ENCODE measurements around the gene GPR78. TPM values are rescaled to one million over a fixed set of nuclear protein-coding genes. Genes with fewer than 3 reads are reported as not detected.
"Not testable (repeated sequence)": the region's sequence is repeated elsewhere in the genome, so short reads cannot be mapped to it uniquely, and the experiment has no call there.

GPR78 gene
- total RNA-seq, 1 donor from 2014 or later = not detected

- no peak for ATAC-seq (ENCODE audit: poor library complexity)
Measured at GRCh38 chr4:8558080-8558960, 21.9 kb upstream of the GPR78 start.

GRCh38 chr4:8559011-8559410 is 21.2 kb upstream of the GPR78 start:
- DNase-seq (no peak), ATAC-seq (ENCODE audit: poor library complexity) (no peak)
- intact Hi-C loops (cut with DNase I) = no loop called here

More at GRCh38 chr4:8558080-8558960, 21.9 kb upstream of the GPR78 start:
- intact Hi-C loops (cut with DNase I) = no loop called here
- no peak for DNase-seq

- DNase-seq = no peak
- intact Hi-C loops (cut with DNase I) = no loop called here
- no peak for ATAC-seq (ENCODE audit: poor library complexity)
Measured at GRCh38 chr4:8559524-8560264, 20.5 kb upstream of the GPR78 start.

GRCh38 chr4:8560265-8561047 is 19.7 kb upstream of the GPR78 start:
- intact Hi-C loops (cut with DNase I) = no loop called here
- DNase-seq (no peak), ATAC-seq (ENCODE audit: poor library complexity) (no peak)

GRCh38 chr4:8564595-8564994 is 15.6 kb upstream of the GPR78 start:
- DNase-seq = no peak
- ATAC-seq (ENCODE audit: poor library complexity) = no peak
- intact Hi-C loops (cut with DNase I) = no loop called here

GRCh38 chr4:8568068-8568668 is 12.0 kb upstream of the GPR78 start:
- ATAC-seq (ENCODE audit: poor library complexity) (no peak), DNase-seq (no peak)
- intact Hi-C loops (cut with DNase I) = no loop called here

- no peak for DNase-seq
- intact Hi-C loops (cut with DNase I) = no loop called here
- no peak for ATAC-seq (ENCODE audit: poor library complexity)
Measured at GRCh38 chr4:8570201-8570600, 10.0 kb upstream of the GPR78 start.

GRCh38 chr4:8571702-8572685 is 8.2 kb upstream of the GPR78 start:
- DNase-seq = no peak
- no peak for ATAC-seq (ENCODE audit: poor library complexity)
- intact Hi-C loops (cut with DNase I) = no loop called here

- ATAC-seq (ENCODE audit: poor library complexity) (no peak), DNase-seq (no peak)
- intact Hi-C loops (cut with DNase I) = no loop called here
Measured at GRCh38 chr4:8573266-8573665, 6.9 kb upstream of the GPR78 start.

GRCh38 chr4:8574796-8575370 is 5.3 kb upstream of the GPR78 start:
- intact Hi-C loops (cut with DNase I) = no loop called here
- ATAC-seq (ENCODE audit: poor library complexity) = no peak

GRCh38 chr4:8575457-8575856 is 4.7 kb upstream of the GPR78 start:
- intact Hi-C loops (cut with DNase I) = no loop called here
- DNase-seq (no peak), ATAC-seq (ENCODE audit: poor library complexity) (no peak)

More at GRCh38 chr4:8574796-8575370, 5.3 kb upstream of the GPR78 start:
- DNase-seq = no peak

GRCh38 chr4:8576591-8576990 is 3.6 kb upstream of the GPR78 start:
- intact Hi-C loops (cut with DNase I); DNase-seq; ATAC-seq (ENCODE audit: poor library complexity): not testable (repeated sequence)

- DNase-seq = no peak
- ATAC-seq (ENCODE audit: poor library complexity) = no peak
- intact Hi-C loops (cut with DNase I) = no loop called here
Measured at GRCh38 chr4:8577046-8577445, 3.1 kb upstream of the GPR78 start.

- ATAC-seq (ENCODE audit: poor library complexity) (no peak), DNase-seq (no peak)
- intact Hi-C loops (cut with DNase I) = no loop called here
Measured at GRCh38 chr4:8577972-8578371, 2.2 kb upstream of the GPR78 start.

GRCh38 chr4:8578717-8579116 is 1.5 kb upstream of the GPR78 start:
- ATAC-seq (ENCODE audit: poor library complexity) = no peak
- DNase-seq = no peak
- intact Hi-C loops (cut with DNase I) = no loop called here

- DNase-seq (no peak), ATAC-seq (ENCODE audit: poor library complexity) (no peak)
- intact Hi-C loops (cut with DNase I) = no loop called here
Measured at GRCh38 chr4:8579526-8580320, 469 bp upstream of the GPR78 start.
